WTC11 (cell line): Measurements from ENCODE around the gene NDUFS3.

Source experiments
- ATF2 ChIP-seq: sonication (generic); formaldehyde crosslinking; IDR thresholded peaks from 2 replicates; pipeline ENCODE4 v1.8.1; 2022; ENCODE audit warnings: low read depth, missing genetic modification reagents, borderline replicate concordance
- ATF3 ChIP-seq: sonication (generic); formaldehyde crosslinking; conservative IDR thresholded peaks from 2 replicates; pipeline ENCODE4 v1.8.1; 2022; ENCODE audit warnings: mild to moderate bottlenecking, missing genetic modification reagents
- CREB1 ChIP-seq: sonication (generic); formaldehyde crosslinking; IDR thresholded peaks from 2 replicates; pipeline ENCODE4 v1.8.0; 2023; ENCODE audit warnings: mild to moderate bottlenecking, missing genetic modification reagents
- CTCF ChIP-seq: fragments of 200-600 bp; IDR thresholded peaks from 2 replicates; pipeline ENCODE4 v1.8.0; 2022; ENCODE audit warnings: antibody characterized with exemption
- ELF4 ChIP-seq: sonication (generic); formaldehyde crosslinking; IDR thresholded peaks from 2 replicates; pipeline ENCODE4 v1.8.1; 2022; ENCODE audit warnings: low read depth, mild to moderate bottlenecking, moderate library complexity, missing genetic modification reagents
- MAX ChIP-seq: sonication (generic); formaldehyde crosslinking; IDR thresholded peaks from 2 replicates; pipeline ENCODE4 v1.8.0; 2022; ENCODE audit warnings: mild to moderate bottlenecking, missing genetic modification reagents
- NR1H2 ChIP-seq: sonication (generic); formaldehyde crosslinking; IDR thresholded peaks from 2 replicates; pipeline ENCODE4 v1.9.0; 2021; ENCODE audit warnings: mild to moderate bottlenecking, moderate library complexity, missing genetic modification reagents
- PREB ChIP-seq: sonication (generic); formaldehyde crosslinking; IDR thresholded peaks from 2 replicates; pipeline ENCODE4 v1.8.1; 2022; ENCODE audit warnings: mild to moderate bottlenecking, missing genetic modification reagents, moderate library complexity, borderline replicate concordance
- SOX15 ChIP-seq: fragments of 250-450 bp; sonication (Bioruptor Pico); IDR thresholded peaks from 2 replicates; pipeline ENCODE4 v1.9.0; 2021; ENCODE audit warnings: mild to moderate bottlenecking
- ZNF416 ChIP-seq: fragments of 250-450 bp; sonication (Bioruptor Pico); IDR thresholded peaks from 2 replicates; pipeline ENCODE4 v1.9.0; 2021; ENCODE audit warnings: mild to moderate bottlenecking, inconsistent platforms
- ZNF512 ChIP-seq: sonication (generic); formaldehyde crosslinking; IDR thresholded peaks from 2 replicates; pipeline ENCODE4 v1.8.1; 2022; ENCODE audit warnings: missing genetic modification reagents, borderline replicate concordance

GRCh38 chr11:47615249-47615648, 36.4 kb downstream of the NDUFS3 start:
- TF ChIP-seq CTCF: no peak
- no peak for TF ChIP-seq NR1H2
- TF ChIP-seq PREB (CRISPR knock-in tag): no peak
- no peak for TF ChIP-seq ELF4
- TF ChIP-seq ZNF512 (CRISPR knock-in tag): no peak
- no peak for TF ChIP-seq ATF2
- TF ChIP-seq ATF3: no peak
- no peak for TF ChIP-seq CREB1 (CRISPR knock-in tag)
- no peak for TF ChIP-seq SOX15 (CRISPR knock-in tag)
- TF ChIP-seq MAX: no peak
- TF ChIP-seq ZNF416: no peak
